GM12873 (cell line): Measurements from ENCODE around the gene DEPDC7.

Experiments used
- TF ChIP-seq, protein P1 (sequence below): IDR thresholded peaks from 2 replicates; pipeline ENCODE4 v1.5.1; 2012; ENCODE audit warnings: low read depth, mild to moderate bottlenecking, moderate library complexity, low read length, control low read depth; ENCODE audit not compliant: insufficient read depth; ENCODE audit errors: missing control alignments

The DEPDC7 gene

GRCh38 chr11:32990481-32990880, 25.2 kb upstream of the DEPDC7 start:
- TF ChIP-seq, protein P1, sequence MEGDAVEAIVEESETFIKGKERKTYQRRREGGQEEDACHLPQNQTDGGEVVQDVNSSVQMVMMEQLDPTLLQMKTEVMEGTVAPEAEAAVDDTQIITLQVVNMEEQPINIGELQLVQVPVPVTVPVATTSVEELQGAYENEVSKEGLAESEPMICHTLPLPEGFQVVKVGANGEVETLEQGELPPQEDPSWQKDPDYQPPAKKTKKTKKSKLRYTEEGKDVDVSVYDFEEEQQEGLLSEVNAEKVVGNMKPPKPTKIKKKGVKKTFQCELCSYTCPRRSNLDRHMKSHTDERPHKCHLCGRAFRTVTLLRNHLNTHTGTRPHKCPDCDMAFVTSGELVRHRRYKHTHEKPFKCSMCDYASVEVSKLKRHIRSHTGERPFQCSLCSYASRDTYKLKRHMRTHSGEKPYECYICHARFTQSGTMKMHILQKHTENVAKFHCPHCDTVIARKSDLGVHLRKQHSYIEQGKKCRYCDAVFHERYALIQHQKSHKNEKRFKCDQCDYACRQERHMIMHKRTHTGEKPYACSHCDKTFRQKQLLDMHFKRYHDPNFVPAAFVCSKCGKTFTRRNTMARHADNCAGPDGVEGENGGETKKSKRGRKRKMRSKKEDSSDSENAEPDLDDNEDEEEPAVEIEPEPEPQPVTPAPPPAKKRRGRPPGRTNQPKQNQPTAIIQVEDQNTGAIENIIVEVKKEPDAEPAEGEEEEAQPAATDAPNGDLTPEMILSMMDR: no peak

GRCh38 chr11:32991427-32991826, 24.3 kb upstream of the DEPDC7 start:
- TF ChIP-seq, protein P1: no peak

GRCh38 chr11:32991898-32992297, 23.8 kb upstream of the DEPDC7 start:
- TF ChIP-seq, protein P1: no peak

GRCh38 chr11:33000181-33000580, 15.5 kb upstream of the DEPDC7 start:
- TF ChIP-seq, protein P1: no peak

- TF ChIP-seq, protein P1: no peak
Measured at GRCh38 chr11:33001281-33001680, 14.4 kb upstream of the DEPDC7 start.

GRCh38 chr11:33001751-33002542, 13.7 kb upstream of the DEPDC7 start:
- TF ChIP-seq, protein P1: no peak

GRCh38 chr11:33005175-33005574, 10.5 kb upstream of the DEPDC7 start:
- TF ChIP-seq, protein P1: no peak
